Motor neuron (in vitro differentiated cells): ENCODE results near the gene PHF13. TPM values are rescaled to one million over a fixed set of nuclear protein-coding genes. Genes with fewer than 3 reads are reported as not detected.
"Not testable (repeated sequence)": the region's sequence is repeated elsewhere in the genome, so short reads cannot be mapped to it uniquely, and the experiment has no call there.

Experiments
- ATAC-seq, 8 experiments: fragments of 200-7000 bp; cut with Tn5 transposase; replicated peaks in 6 of 8; 2 replicates each; pipeline ENCODE4 v1.8.0; 2021; ENCODE audit warnings: mild to moderate bottlenecking in 8 of 8, moderate library complexity in 8 of 8
- H3K27ac ChIP-seq, 2 donors: fragments of 250-450 bp; sonication (Bioruptor Pico); 2 replicates each; pipeline ENCODE4 v1.9.0; 2021; ENCODE audit warnings: antibody characterized with exemption in 2 of 2, mild to moderate bottlenecking in 2 of 2, moderate library complexity in 1 of 2
- H3K4me1 ChIP-seq, 2 donors: fragments of 250-450 bp; sonication (Bioruptor Pico); replicated peaks in 1 of 2; 2 replicates each; pipeline ENCODE4 v1.6.1; 2021; ENCODE audit warnings: antibody characterized with exemption in 2 of 2, mild to moderate bottlenecking in 2 of 2, moderate library complexity in 1 of 2
- H3K4me3 ChIP-seq, 5 donors: fragments of 250-450 bp; sonication (Bioruptor Pico); 2 replicates each; pipeline ENCODE4 v1.9.0; 2021; ENCODE audit warnings: antibody characterized with exemption in 5 of 5, mild to moderate bottlenecking in 5 of 5, moderate library complexity in 4 of 5
- WGBS, 10 experiments: fragments of 450-650 bp; shearing (Covaris generic); methylation state at CpG; one replicate each; pipeline ENCODE4 v1.0.0; 2022; 5-methylcytosine and 5-hydroxymethylcytosine counted together
- in situ Hi-C, 9 experiments: fragments of 400-800 bp; cut with MboI; loops; one replicate each; pipeline ENCODE4 v1.15.0; 2021; ENCODE audit warnings: low sequenced_read_pairs in 9 of 9, low pct_unique_long_range_greater_than_20kb in 2 of 9; ENCODE audit not compliant: unreplicated experiment in 9 of 9
- total RNA-seq, 8 experiments: library from RNA; unstranded; fragments of 300-600 nt; gene quantifications; 2 replicates each; pipeline versions ENCODE4 v1.2.3 to v1.2.4, GENCODE V29; 2022

PHF13 gene
- total RNA-seq, 8 experiments from 2014 or later = 7.3 to 17.1 (median 10.1) TPM

DNA sequence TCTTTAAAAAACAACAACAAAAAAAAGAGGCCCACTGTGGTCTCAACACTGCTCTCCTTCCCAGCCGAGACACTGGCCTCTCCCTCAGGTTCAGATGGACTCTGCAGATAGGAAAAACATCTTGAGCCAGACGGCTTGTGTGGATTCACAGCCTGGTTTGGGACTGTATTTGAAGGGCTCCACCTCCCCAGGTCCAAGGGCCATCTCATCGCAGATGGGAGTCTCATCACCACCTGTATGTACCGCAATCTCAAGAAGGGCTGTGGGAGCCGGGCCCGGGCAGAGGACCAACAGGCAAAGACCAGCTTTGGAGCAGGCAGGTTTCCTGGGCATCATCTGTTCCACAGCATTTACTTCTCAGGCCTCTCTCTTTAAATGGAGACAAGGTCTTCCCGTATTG is 23.5 kb upstream of the PHF13 start:
- 57 to 100% (median 98%) methylated on average over 1 to 6 of the region's 7 CpGs; no CpG with 5 or more reads in 2 of the 10 experiments for WGBS, 10 experiments
- in situ Hi-C loops = no loop called here
- ATAC-seq = no peak
- no peaks in the 10 kb centered on the region for H3K4me1 ChIP-seq
- no peak overlapping the region for H3K27ac ChIP-seq
- H3K4me3 ChIP-seq = no peak overlapping the region

GRCh38 chr1:6591222-6591621 is 22.3 kb upstream of the PHF13 start:
- Histone ChIP-seq H3K4me1 (peaks cover 0 to 5% of the 10 kb centered on the region in 2 donors), H3K4me3 (no peak overlapping the region), H3K27ac (no peak overlapping the region)
- 88 to 100% (median 93%) methylated on average over 3 to 11 of the region's 13 CpGs; no CpG with 5 or more reads in 6 of the 10 experiments for WGBS, 10 experiments
- in situ Hi-C loops = no loop called here
- no peak for ATAC-seq

DNA sequence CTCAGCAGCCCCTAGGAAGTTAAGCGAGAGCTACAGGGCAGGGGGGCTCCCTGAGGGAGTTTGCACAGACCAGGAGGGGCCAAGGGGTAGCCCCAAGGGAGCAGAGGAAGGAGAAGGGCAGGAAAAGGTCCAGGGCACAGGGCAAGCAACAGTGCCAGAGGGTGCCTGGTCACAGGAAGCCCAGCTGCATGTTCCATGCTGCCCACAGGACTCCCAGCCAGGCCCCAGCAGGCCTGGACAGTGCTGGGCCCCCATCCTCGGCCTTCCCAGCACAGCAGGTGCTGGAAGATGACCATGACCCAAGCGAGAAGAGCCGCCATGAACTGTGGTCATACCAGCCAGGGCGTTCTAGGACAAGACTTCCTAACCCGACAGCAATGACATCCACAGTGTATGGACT is 21.9 kb upstream of the PHF13 start:
- Histone ChIP-seq H3K4me1 (peaks cover 0 to 9% of the 10 kb centered on the region in 2 donors), H3K4me3 (no peak overlapping the region), H3K27ac (no peak overlapping the region)
- in situ Hi-C loops = no loop called here
- ATAC-seq = no peak
- WGBS, 10 experiments = 20 to 100% (median 86%) methylated on average over 1 to 4 of the region's 6 CpGs; no CpG with 5 or more reads in 4 of the 10 experiments

- 30 to 100% (median 93%) methylated on average over 1 to 4 of the region's 5 CpGs; no CpG with 5 or more reads in 5 of the 10 experiments for WGBS, 10 experiments
- ATAC-seq = no peak
- Histone ChIP-seq H3K4me1 (peaks cover 0 to 17% of the 10 kb centered on the region in 2 donors), H3K4me3 (no peak overlapping the region), H3K27ac (no peak overlapping the region)
- in situ Hi-C loops = no loop called here
These were observed 21.1 kb upstream of the PHF13 start for GRCh38 chr1:6592441-6592840.

DNA sequence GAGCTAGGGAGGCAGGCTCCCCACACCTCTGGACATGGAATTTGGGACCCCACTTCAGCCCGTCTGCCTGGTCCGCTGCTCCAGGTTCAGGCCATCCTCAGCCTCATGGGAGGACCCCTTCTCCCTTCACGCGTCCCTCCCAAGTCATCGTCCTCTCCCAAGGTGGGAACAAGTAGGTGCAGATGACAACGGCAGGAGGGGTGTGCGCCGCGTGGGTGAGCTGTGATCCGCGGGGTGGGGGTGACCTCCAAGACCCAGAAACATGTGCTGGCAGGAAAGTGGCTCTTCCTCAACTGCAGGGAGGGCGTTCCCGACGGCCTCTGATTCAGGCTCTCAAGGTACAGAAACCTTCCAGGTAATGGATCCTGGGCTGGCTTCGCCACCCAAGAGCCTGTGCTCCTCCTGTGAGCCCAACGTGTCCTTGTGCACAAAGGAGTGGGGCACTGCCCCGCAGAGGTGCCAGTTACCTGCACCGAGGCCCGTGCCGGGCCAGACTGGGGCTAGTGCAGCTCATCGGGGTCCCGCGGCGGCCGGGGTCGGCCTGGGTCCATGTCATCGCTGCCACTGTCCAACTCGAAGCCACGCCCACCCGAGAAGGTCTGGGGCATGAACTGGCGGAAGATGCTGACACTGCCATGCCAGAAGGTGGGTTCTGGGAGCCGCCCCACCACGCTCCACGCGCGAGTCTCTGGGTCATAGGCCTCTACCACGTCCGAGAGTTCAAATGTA is 20.5 kb upstream of the PHF13 start:
- peaks cover 0 to 18% of the 10 kb centered on the region in 2 donors for H3K4me1 ChIP-seq
- 89 to 100% (median 97%) methylated on average over 5 to 12 of the region's 38 CpGs; no CpG with 5 or more reads in 7 of the 10 experiments for WGBS, 10 experiments
- in situ Hi-C loops = no loop called here
- H3K27ac ChIP-seq = no peak overlapping the region
- no peak overlapping the region for H3K4me3 ChIP-seq
- peak in 2 of 8 experiments; percentile 3 to 5 for ATAC-seq

- peaks cover 0 to 18% of the 10 kb centered on the region in 2 donors for H3K4me1 ChIP-seq
- no peak overlapping the region for H3K27ac ChIP-seq
- no peak overlapping the region for H3K4me3 ChIP-seq
- no peak for ATAC-seq
- in situ Hi-C loops = no loop called here
- 92 to 100% (median 96%) methylated on average over 1 to 12 of the region's 15 CpGs; no CpG with 5 or more reads in 3 of the 10 experiments for WGBS, 10 experiments
These were observed 19.7 kb upstream of the PHF13 start for GRCh38 chr1:6593810-6594209.

DNA sequence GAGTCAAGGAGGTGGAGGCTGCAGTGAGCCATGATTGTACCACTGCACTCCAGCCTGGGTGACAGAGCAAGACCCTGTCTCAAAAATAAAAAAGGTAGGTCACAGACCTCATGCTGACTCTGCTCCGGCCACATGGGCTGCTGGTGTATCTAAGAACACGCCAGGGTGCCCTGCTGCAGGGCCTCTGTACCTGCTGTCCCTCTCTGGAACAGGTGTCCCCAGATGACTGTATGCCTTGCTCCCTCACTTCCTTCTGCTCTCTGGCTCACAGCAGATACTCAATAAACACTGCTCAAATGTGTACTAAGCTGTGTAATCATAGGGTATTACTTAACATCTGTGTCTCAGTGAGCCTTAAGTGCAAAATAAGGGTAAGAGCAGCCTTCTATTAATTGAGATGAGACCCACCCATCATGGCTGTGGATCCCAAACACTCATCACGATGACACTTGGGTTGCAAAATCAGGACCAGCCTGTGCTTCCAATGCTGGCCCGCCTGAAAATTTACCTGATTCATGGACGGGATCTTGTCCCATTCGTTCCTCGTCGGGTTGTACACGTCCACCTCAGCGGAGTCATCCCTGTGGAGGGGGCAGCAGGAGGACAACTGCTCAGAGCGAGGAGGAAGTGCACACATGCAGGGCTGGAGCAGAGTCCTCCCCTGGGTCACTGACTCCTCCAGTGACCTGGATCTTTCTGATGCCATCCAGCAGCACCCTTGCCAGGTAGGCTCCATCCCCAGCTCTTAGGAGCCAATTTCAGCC is 18.4 kb upstream of the PHF13 start:
- no peak overlapping the region for H3K27ac ChIP-seq
- no peak for ATAC-seq
- in situ Hi-C loops = no loop called here
- WGBS, 10 experiments = 90 to 100% (median 96%) methylated on average over 1 to 9 of the region's 11 CpGs; no CpG with 5 or more reads in 2 of the 10 experiments
- peaks cover 7 to 21% of the 10 kb centered on the region in 2 donors for H3K4me1 ChIP-seq
- no peak overlapping the region for H3K4me3 ChIP-seq

DNA sequence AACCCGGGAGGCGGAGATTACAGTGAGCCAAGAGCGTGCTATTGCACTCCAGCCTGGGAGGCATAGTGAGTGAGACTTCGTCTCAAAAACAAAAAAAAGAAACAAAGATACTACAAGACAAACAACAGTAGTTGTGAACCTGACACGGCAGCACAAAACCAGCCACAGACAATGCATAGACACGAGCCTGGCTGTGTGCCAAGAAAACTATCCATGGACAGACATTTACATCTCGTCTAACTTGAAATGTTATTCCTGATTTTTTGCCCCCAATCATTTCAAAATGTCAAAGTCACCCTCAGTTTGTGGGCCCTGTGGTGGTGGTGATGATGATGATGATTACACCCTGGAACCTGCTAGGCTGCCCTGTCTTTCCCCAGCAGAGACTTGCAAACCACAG is 17.2 kb upstream of the PHF13 start:
- peaks cover 19 to 26% of the 10 kb centered on the region in 2 donors for H3K4me1 ChIP-seq
- H3K4me3 ChIP-seq = no peak overlapping the region
- in situ Hi-C loops = no loop called here
- 70 to 89% (median 81%) methylated on average over 3 to 7 of the region's 7 CpGs; no CpG with 5 or more reads in 4 of the 10 experiments for WGBS, 10 experiments
- ATAC-seq = no peak
- H3K27ac ChIP-seq = peak overlapping the region in 1 of 2 donors; percentile 20

- in situ Hi-C loops = no loop called here
- ATAC-seq = no peak
- no peak overlapping the region for H3K4me3 ChIP-seq
- H3K4me1 ChIP-seq = peaks cover 20 to 26% of the 10 kb centered on the region in 2 donors
- H3K27ac ChIP-seq = peak overlapping the region in 1 of 2 donors; percentile 20
- 73 to 91% (median 88%) methylated on average over 3 to 6 of the region's 15 CpGs; no CpG with 5 or more reads in 5 of the 10 experiments for WGBS, 10 experiments
These were observed 16.4 kb upstream of the PHF13 start for GRCh38 chr1:6596886-6597776.

- peaks cover 20 to 26% of the 10 kb centered on the region in 2 donors for H3K4me1 ChIP-seq
- no peak overlapping the region for H3K4me3 ChIP-seq
- 79 to 100% (median 94%) methylated on average over 1 to 4 of the region's 6 CpGs; no CpG with 5 or more reads in 4 of the 10 experiments for WGBS, 10 experiments
- ATAC-seq = no peak
- H3K27ac ChIP-seq = no peak overlapping the region
- in situ Hi-C loops = no loop called here
These were observed 15.8 kb upstream of the PHF13 start for GRCh38 chr1:6597777-6598131.

DNA sequence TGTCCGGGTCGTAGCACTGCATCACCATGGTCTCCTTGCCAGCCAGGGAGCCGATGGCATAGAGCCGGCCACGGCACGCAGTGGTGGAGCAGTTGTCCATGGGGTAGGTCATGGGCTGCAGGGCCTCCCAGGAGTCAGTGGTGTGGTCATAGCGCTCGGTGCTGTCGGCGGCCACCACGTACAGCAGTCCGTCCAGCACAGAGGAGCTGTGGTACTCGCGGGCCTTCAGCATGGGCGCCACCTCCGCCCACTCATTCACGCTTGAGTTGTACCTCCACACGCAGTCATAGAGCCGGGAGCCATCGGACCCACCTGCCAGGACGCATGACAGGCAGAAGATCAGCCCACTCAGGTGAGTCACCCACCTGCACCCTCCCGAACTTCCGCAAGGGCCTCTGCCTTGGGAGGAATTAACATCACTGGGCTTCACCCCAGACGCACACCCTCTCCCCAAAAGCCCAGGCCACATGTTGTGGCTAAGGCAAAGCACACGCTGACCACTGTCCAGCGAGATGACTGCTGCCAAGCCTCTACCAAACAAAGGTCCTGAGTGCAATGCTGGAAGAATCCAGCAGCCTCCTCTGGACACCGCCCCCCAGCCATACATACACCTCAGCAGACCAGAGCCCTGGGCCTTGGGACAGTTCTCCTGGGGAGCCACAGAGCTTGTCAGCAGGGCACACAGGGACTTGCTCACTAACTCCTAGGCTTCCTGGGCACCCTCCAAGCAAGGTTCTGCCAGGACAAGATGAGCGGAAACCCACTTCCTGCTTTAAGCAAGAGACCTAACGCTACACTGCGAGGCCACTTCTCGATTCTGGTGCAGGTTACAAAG is 14.2 kb upstream of the PHF13 start:
- Histone ChIP-seq H3K4me3 (no peak overlapping the region), H3K4me1 (peaks cover 29 to 37% of the 10 kb centered on the region in 2 donors), H3K27ac (no peak overlapping the region)
- in situ Hi-C loops = no loop called here
- ATAC-seq = no peak
- WGBS, 10 experiments = 47 to 100% (median 91%) methylated on average over 1 to 15 of the region's 31 CpGs; no CpG with 5 or more reads in 4 of the 10 experiments

DNA sequence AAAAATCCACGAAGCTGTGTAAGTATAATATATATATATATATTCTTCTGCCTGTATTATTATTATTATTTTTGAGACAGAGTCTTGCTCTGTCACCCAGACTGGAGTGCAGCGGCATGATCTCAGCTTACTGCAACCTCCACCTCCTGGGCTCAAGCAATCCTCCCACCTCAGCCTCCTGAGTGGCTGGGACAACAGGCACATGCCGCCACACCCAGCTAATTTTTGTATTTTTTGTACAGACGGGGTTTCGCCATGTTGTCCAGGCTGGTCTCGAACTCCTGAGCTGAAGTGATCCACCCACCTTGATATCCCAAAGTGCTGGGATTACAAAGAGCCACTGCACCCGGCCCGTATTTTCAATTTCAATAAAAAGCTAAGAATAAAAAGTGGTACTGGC is 13.5 kb upstream of the PHF13 start:
- WGBS, 10 experiments = 0 to 92% (median 75%) methylated on average over 2 to 8 of the region's 8 CpGs; no CpG with 5 or more reads in 1 of the 10 experiments
- H3K4me3 ChIP-seq = peak overlapping the region; percentile 49 to 64 (median 59)
- ATAC-seq, in situ Hi-C loops, H3K27ac ChIP-seq: not testable (repeated sequence)
- H3K4me1 ChIP-seq = peaks cover 31 to 40% of the 10 kb centered on the region in 2 donors
